Measurements from ENCODE around the gene IL1RN.

- TF ChIP-seq CTCF (conservative IDR thresholded peaks at IDR 0.05) (no peak), ZFX (IDR thresholded peaks at IDR 0.05) (no peak)
Observed at GRCh38 chr2:113111121-113111520, 16.3 kb upstream of the IL1RN start.
